ENCODE results near the gene GEN1. TPM values are rescaled to one million over a fixed set of nuclear protein-coding genes. Genes with fewer than 3 reads are reported as not detected.

GEN1 gene
- total and polyA plus RNA-seq, 8 donors: 0.58 to 65.2 (median 5.4) TPM

GRCh38 chr2:17771956-17772355 lies 18.0 kb downstream of the GEN1 start:
- WGBS, 5 donors: 95 to 98% (median 97%) methylated on average over 2 of the region's 2 CpGs
- no peaks in the 10 kb centered on the region for H3K9me3 ChIP-seq
- no peaks in the 10 kb centered on the region for H3K4me1 ChIP-seq
- no peak overlapping the region for H3K4me3 ChIP-seq
- H3K27ac ChIP-seq: no peak overlapping the region
- no peak for DNase-seq
- H3K36me3 ChIP-seq: peaks cover 0 to 31% (median 15%) of the 10 kb centered on the region in 4 donors
- TF ChIP-seq EP300 (IDR thresholded peaks at IDR 0.05): no peak
- no peaks in the 10 kb centered on the region for H3K27me3 ChIP-seq
- intact Hi-C loops (cut with DNase I; ENCODE audit: low total_unique reads): no loop called here

DNA sequence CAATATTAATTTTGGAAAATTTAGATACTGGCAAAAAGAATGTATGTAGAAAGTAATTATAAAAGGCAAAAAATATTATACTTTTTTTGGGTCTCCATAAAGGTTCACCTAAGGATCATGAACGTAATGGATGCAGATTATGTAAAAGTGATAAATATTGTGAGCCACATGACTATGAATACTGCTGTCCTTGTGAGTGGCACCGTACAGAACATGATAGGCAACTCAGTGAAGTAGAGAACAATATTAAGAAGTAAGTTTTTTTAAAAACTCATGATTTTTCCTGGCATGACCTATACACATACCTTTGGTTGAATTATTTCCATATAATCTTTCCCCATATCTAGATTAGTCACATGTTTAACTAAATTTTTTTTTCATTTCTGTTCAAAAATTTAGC lies 18.6 kb downstream of the GEN1 start:
- TF ChIP-seq EP300 (IDR thresholded peaks at IDR 0.05): no peak
- no peak for TF ChIP-seq POLR2A (IDR thresholded peaks at IDR 0.05)
- no peak for TF ChIP-seq POLR2AphosphoS5 (IDR thresholded peaks at IDR 0.05)
- TF ChIP-seq, protein P1, sequence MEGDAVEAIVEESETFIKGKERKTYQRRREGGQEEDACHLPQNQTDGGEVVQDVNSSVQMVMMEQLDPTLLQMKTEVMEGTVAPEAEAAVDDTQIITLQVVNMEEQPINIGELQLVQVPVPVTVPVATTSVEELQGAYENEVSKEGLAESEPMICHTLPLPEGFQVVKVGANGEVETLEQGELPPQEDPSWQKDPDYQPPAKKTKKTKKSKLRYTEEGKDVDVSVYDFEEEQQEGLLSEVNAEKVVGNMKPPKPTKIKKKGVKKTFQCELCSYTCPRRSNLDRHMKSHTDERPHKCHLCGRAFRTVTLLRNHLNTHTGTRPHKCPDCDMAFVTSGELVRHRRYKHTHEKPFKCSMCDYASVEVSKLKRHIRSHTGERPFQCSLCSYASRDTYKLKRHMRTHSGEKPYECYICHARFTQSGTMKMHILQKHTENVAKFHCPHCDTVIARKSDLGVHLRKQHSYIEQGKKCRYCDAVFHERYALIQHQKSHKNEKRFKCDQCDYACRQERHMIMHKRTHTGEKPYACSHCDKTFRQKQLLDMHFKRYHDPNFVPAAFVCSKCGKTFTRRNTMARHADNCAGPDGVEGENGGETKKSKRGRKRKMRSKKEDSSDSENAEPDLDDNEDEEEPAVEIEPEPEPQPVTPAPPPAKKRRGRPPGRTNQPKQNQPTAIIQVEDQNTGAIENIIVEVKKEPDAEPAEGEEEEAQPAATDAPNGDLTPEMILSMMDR (IDR thresholded peaks at IDR 0.05): no peak
- no peak for DNase-seq
- Histone ChIP-seq H3K27ac (no peak overlapping the region), H3K4me3 (no peak overlapping the region), H3K27me3 (no peaks in the 10 kb centered on the region), H3K36me3 (peaks cover 0 to 31% (median 14%) of the 10 kb centered on the region in 4 donors), H3K4me1 (no peaks in the 10 kb centered on the region), H3K9me3 (no peaks in the 10 kb centered on the region)
- WGBS, 5 donors: 92 to 97% (median 95%) methylated on average over 2 of the region's 2 CpGs
- intact Hi-C loops (cut with DNase I; ENCODE audit: low total_unique reads): no loop called here

DNA sequence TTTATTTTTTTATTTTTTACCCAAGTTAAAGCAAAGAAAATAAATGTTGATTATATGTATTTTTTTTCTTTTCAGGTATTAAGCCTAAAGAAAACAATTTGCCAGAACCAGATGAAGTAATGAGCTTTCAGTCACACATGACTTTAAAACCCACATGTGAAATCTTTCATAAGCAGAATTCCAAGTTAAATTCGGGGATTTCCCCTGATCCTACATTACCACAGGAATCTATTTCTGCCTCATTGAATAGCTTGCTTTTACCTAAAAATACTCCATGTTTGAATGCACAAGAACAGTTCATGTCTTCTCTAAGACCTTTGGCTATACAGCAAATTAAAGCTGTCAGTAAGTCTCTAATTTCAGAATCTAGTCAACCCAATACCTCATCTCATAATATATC lies 26.6 kb downstream of the GEN1 start:
- TF ChIP-seq EP300 (IDR thresholded peaks at IDR 0.05): no peak
- no peak for TF ChIP-seq POLR2AphosphoS5 (IDR thresholded peaks at IDR 0.05)
- TF ChIP-seq, protein P1 (IDR thresholded peaks at IDR 0.05): no peak
- no peak for TF ChIP-seq POLR2A (IDR thresholded peaks at IDR 0.05)
- intact Hi-C loops (cut with DNase I; ENCODE audit: low total_unique reads): no loop called here
- Histone ChIP-seq H3K27me3 (no peaks in the 10 kb centered on the region), H3K4me3 (no peak overlapping the region), H3K4me1 (no peaks in the 10 kb centered on the region), H3K9me3 (no peaks in the 10 kb centered on the region), H3K36me3 (peaks cover 0 to 33% (median 18%) of the 10 kb centered on the region in 4 donors), H3K27ac (no peak overlapping the region)
- WGBS, 5 donors: 94 to 100% (median 97%) methylated on average over 1 of the region's 1 CpG
- DNase-seq: no peak

DNA sequence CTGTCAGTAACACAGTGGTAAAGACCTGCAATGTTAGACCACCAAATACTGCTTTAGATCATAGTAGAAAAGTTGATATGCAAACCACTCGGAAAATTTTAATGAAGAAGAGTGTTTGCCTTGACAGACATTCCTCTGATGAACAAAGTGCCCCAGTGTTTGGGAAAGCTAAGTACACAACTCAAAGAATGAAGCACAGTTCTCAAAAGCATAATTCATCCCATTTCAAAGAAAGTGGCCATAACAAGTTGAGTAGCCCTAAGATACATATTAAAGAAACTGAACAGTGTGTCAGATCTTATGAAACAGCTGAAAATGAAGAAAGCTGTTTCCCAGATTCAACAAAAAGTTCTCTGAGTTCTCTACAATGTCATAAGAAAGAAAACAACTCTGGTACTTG lies 27.5 kb downstream of the GEN1 start:
- no peak for DNase-seq

GRCh38 chr2:17786727-17787126 lies 32.8 kb downstream of the GEN1 start:
- no peak overlapping the region for H3K4me3 ChIP-seq
- 74 to 89% (median 83%) methylated on average over 3 of the region's 3 CpGs for WGBS, 5 donors
- TF ChIP-seq POLR2A (IDR thresholded peaks at IDR 0.05): no peak
- no peak for TF ChIP-seq POLR2AphosphoS5 (IDR thresholded peaks at IDR 0.05)
- no peak for TF ChIP-seq EP300 (IDR thresholded peaks at IDR 0.05)
- no peak for DNase-seq
- intact Hi-C loops (cut with DNase I; ENCODE audit: low total_unique reads): no loop called here
- peaks cover 0 to 9% (median 2%) of the 10 kb centered on the region in 4 donors for H3K4me1 ChIP-seq
- H3K27ac ChIP-seq: no peak overlapping the region
- no peaks in the 10 kb centered on the region for H3K9me3 ChIP-seq
- peaks cover 0 to 4% (median 0%) of the 10 kb centered on the region in 3 donors for H3K27me3 ChIP-seq
- H3K36me3 ChIP-seq: peaks cover 0 to 9% (median 0%) of the 10 kb centered on the region in 4 donors

More for the DNA sequence above, 27.5 kb downstream of the GEN1 start:
- TF ChIP-seq POLR2A (IDR thresholded peaks at IDR 0.05) (no peak), POLR2AphosphoS5 (IDR thresholded peaks at IDR 0.05) (no peak), EP300 (IDR thresholded peaks at IDR 0.05) (no peak)
- TF ChIP-seq, protein P1 (IDR thresholded peaks at IDR 0.05): no peak
- Histone ChIP-seq H3K27ac (no peak overlapping the region), H3K27me3 (no peaks in the 10 kb centered on the region), H3K4me3 (no peak overlapping the region), H3K4me1 (no peaks in the 10 kb centered on the region), H3K9me3 (no peaks in the 10 kb centered on the region), H3K36me3 (peaks cover 0 to 28% (median 18%) of the 10 kb centered on the region in 4 donors)
- intact Hi-C loops (cut with DNase I; ENCODE audit: low total_unique reads): no loop called here
- WGBS, 5 donors: 86 to 95% (median 91%) methylated on average over 1 of the region's 1 CpG
